ENCODE data around the gene DCAF5.

The DCAF5 gene

GRCh38 chr14:69087061-69087461 lies 65.9 kb downstream of the DCAF5 start:
- no peak overlapping the region for H3K23ac ChIP-seq (ENCODE audit: low read depth, low read length, poor library complexity)
- WGBS, 2 donors (ENCODE audit: extremely low coverage in 2 of 2, insufficient read length in 2 of 2, insufficient replicate concordance in 1 of 2): no CpG with 5 or more reads among the region's 3 CpGs

DNA sequence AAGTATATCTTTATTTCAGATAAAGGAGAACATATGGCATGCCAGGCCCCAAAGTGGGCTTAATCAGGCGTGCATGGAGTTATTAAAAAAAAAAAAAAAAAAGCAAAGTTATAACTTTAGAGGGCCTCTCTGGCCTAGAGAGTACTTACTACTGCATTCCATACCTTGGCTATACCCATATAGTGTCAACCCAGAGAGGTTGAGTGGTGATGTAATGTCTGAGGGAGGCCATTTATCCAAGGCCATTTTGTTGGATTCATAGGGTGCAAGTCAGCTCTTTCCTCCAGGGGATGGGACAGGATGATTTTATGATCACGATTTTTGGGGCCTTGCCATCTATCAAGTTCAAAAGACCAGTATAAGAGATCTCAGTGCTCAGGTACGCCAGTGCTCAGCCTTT lies 66.4 kb downstream of the DCAF5 start:
- no peak for DNase-seq (ENCODE audit: low spot score)
- H2BK12ac ChIP-seq (ENCODE audit: low read length): no peak overlapping the region
- no peaks in the 10 kb centered on the region for H3K9me3 ChIP-seq (replicated peaks in 1 of 2; ENCODE audit: control insufficient read depth in 2 of 2, insufficient read depth in 1 of 2, low read depth in 1 of 2, low read length in 2 of 2)
- H3K18ac ChIP-seq (ENCODE audit: low read length): no peak overlapping the region
- no peak overlapping the region for H2AFZ ChIP-seq (ENCODE audit: low read length)
- H3K9ac ChIP-seq (ENCODE audit: low read depth, low read length, poor library complexity): no peak overlapping the region
- no peak overlapping the region for H4K8ac ChIP-seq (ENCODE audit: low read depth, low read length)
- H2BK120ac ChIP-seq (ENCODE audit: low read depth, low read length): no peak overlapping the region
- no peak overlapping the region for H3K27ac ChIP-seq (replicated peaks; ENCODE audit: low read length)
- H3K14ac ChIP-seq (ENCODE audit: low read length): no peak overlapping the region
- H3K4ac ChIP-seq (ENCODE audit: low read length): no peak overlapping the region
- H4K91ac ChIP-seq (ENCODE audit: low read depth, low read length, poor library complexity): no peak overlapping the region
- no peak overlapping the region for H2BK15ac ChIP-seq (ENCODE audit: low read length)
- H3K4me1 ChIP-seq (ENCODE audit: control insufficient read depth in 2 of 2, insufficient read depth in 1 of 2, low read depth in 1 of 2, low read length in 2 of 2): peaks cover 0 to 3% of the 10 kb centered on the region in 2 donors
- no peak overlapping the region for H3K4me2 ChIP-seq (ENCODE audit: insufficient read depth, low read length, poor library complexity, severe bottlenecking)
- H2AK5ac ChIP-seq (ENCODE audit: low read depth, low read length): no peak overlapping the region
- H3K23ac ChIP-seq (ENCODE audit: low read depth, low read length, poor library complexity): no peak overlapping the region
- H3K27me3 ChIP-seq (ENCODE audit: control insufficient read depth in 3 of 3, insufficient read depth in 3 of 3, low read depth in 1 of 3, low read length in 3 of 3): no peaks in the 10 kb centered on the region
- H3K79me1 ChIP-seq (ENCODE audit: low read depth, low read length): peaks cover under 1% of the 10 kb centered on the region
- H3K4me3 ChIP-seq (ENCODE audit: low read length in 2 of 2): no peak overlapping the region
- no peak overlapping the region for H2BK5ac ChIP-seq (ENCODE audit: low read length)
- no CpG with 5 or more reads among the region's 3 CpGs for WGBS, 2 donors (ENCODE audit: extremely low coverage in 2 of 2, insufficient read length in 2 of 2, insufficient replicate concordance in 1 of 2)
- H3K36me3 ChIP-seq (replicated peaks in 1 of 2; ENCODE audit: control insufficient read depth in 2 of 2, insufficient read depth in 2 of 2, low read length in 2 of 2): peaks cover 10 to 94% of the 10 kb centered on the region in 2 donors

More at GRCh38 chr14:69087061-69087461, 65.9 kb downstream of the DCAF5 start:
- Histone ChIP-seq H3K14ac (ENCODE audit: low read length) (no peak overlapping the region), H3K79me1 (ENCODE audit: low read depth, low read length) (no peaks in the 10 kb centered on the region), H3K4me3 (ENCODE audit: low read length in 2 of 2) (no peak overlapping the region), H2BK5ac (ENCODE audit: low read length) (no peak overlapping the region), H3K4me1 (ENCODE audit: control insufficient read depth in 2 of 2, insufficient read depth in 1 of 2, low read depth in 1 of 2, low read length in 2 of 2) (peaks cover 0 to 3% of the 10 kb centered on the region in 2 donors), H3K27ac (replicated peaks; ENCODE audit: low read length) (no peak overlapping the region), H2AK5ac (ENCODE audit: low read depth, low read length) (no peak overlapping the region), H3K4ac (ENCODE audit: low read length) (no peak overlapping the region), H3K36me3 (replicated peaks in 1 of 2; ENCODE audit: control insufficient read depth in 2 of 2, insufficient read depth in 2 of 2, low read length in 2 of 2) (peaks cover 12 to 95% of the 10 kb centered on the region in 2 donors), H2BK15ac (ENCODE audit: low read length) (no peak overlapping the region), H3K4me2 (ENCODE audit: insufficient read depth, low read length, poor library complexity, severe bottlenecking) (no peak overlapping the region), H4K91ac (ENCODE audit: low read depth, low read length, poor library complexity) (no peak overlapping the region), H3K27me3 (ENCODE audit: control insufficient read depth in 3 of 3, insufficient read depth in 3 of 3, low read depth in 1 of 3, low read length in 3 of 3) (no peaks in the 10 kb centered on the region), H3K9ac (ENCODE audit: low read depth, low read length, poor library complexity) (no peak overlapping the region), H4K8ac (ENCODE audit: low read depth, low read length) (no peak overlapping the region), H2AFZ (ENCODE audit: low read length) (no peak overlapping the region), H2BK120ac (ENCODE audit: low read depth, low read length) (no peak overlapping the region), H2BK12ac (ENCODE audit: low read length) (no peak overlapping the region), H3K18ac (ENCODE audit: low read length) (no peak overlapping the region), H3K9me3 (replicated peaks in 1 of 2; ENCODE audit: control insufficient read depth in 2 of 2, insufficient read depth in 1 of 2, low read depth in 1 of 2, low read length in 2 of 2) (no peaks in the 10 kb centered on the region)
- DNase-seq (ENCODE audit: low spot score): no peak

- DNase-seq (ENCODE audit: low spot score): no peak
- no peak overlapping the region for H3K23ac ChIP-seq (ENCODE audit: low read depth, low read length, poor library complexity)
- H4K91ac ChIP-seq (ENCODE audit: low read depth, low read length, poor library complexity): no peak overlapping the region
- no CpG with 5 or more reads among the region's 4 CpGs for WGBS, 2 donors (ENCODE audit: extremely low coverage in 2 of 2, insufficient read length in 2 of 2, insufficient replicate concordance in 1 of 2)
- no peak overlapping the region for H4K8ac ChIP-seq (ENCODE audit: low read depth, low read length)
- H2AK5ac ChIP-seq (ENCODE audit: low read depth, low read length): no peak overlapping the region
- H2BK15ac ChIP-seq (ENCODE audit: low read length): no peak overlapping the region
- H3K18ac ChIP-seq (ENCODE audit: low read length): no peak overlapping the region
- no peak overlapping the region for H3K4me2 ChIP-seq (ENCODE audit: insufficient read depth, low read length, poor library complexity, severe bottlenecking)
- H3K27ac ChIP-seq (replicated peaks; ENCODE audit: low read length): no peak overlapping the region
- H3K9me3 ChIP-seq (replicated peaks in 1 of 2; ENCODE audit: control insufficient read depth in 2 of 2, insufficient read depth in 1 of 2, low read depth in 1 of 2, low read length in 2 of 2): no peaks in the 10 kb centered on the region
- no peak overlapping the region for H3K4ac ChIP-seq (ENCODE audit: low read length)
- no peak overlapping the region for H2BK120ac ChIP-seq (ENCODE audit: low read depth, low read length)
- peaks cover 2 to 7% of the 10 kb centered on the region in 2 donors for H3K4me1 ChIP-seq (ENCODE audit: control insufficient read depth in 2 of 2, insufficient read depth in 1 of 2, low read depth in 1 of 2, low read length in 2 of 2)
- no peak overlapping the region for H3K4me3 ChIP-seq (ENCODE audit: low read length in 2 of 2)
- H2BK5ac ChIP-seq (ENCODE audit: low read length): no peak overlapping the region
- no peak overlapping the region for H3K14ac ChIP-seq (ENCODE audit: low read length)
- H3K79me1 ChIP-seq (ENCODE audit: low read depth, low read length): peaks cover 2% of the 10 kb centered on the region
- H3K27me3 ChIP-seq (ENCODE audit: control insufficient read depth in 3 of 3, insufficient read depth in 3 of 3, low read depth in 1 of 3, low read length in 3 of 3): no peaks in the 10 kb centered on the region
- no peak overlapping the region for H2BK12ac ChIP-seq (ENCODE audit: low read length)
- no peak overlapping the region for H3K9ac ChIP-seq (ENCODE audit: low read depth, low read length, poor library complexity)
- H2AFZ ChIP-seq (ENCODE audit: low read length): no peak overlapping the region
- H3K36me3 ChIP-seq (replicated peaks in 1 of 2; ENCODE audit: control insufficient read depth in 2 of 2, insufficient read depth in 2 of 2, low read length in 2 of 2): peaks cover 5 to 79% of the 10 kb centered on the region in 2 donors
Observed at GRCh38 chr14:69084023-69084422, 68.9 kb downstream of the DCAF5 start.

- no peaks in the 10 kb centered on the region for H3K9me3 ChIP-seq (replicated peaks in 1 of 2; ENCODE audit: control insufficient read depth in 2 of 2, insufficient read depth in 1 of 2, low read depth in 1 of 2, low read length in 2 of 2)
- no peak overlapping the region for H3K4me2 ChIP-seq (ENCODE audit: insufficient read depth, low read length, poor library complexity, severe bottlenecking)
- H4K8ac ChIP-seq (ENCODE audit: low read depth, low read length): no peak overlapping the region
- H3K14ac ChIP-seq (ENCODE audit: low read length): no peak overlapping the region
- H3K18ac ChIP-seq (ENCODE audit: low read length): no peak overlapping the region
- no peak overlapping the region for H3K4me3 ChIP-seq (ENCODE audit: low read length in 2 of 2)
- peaks cover 5 to 73% of the 10 kb centered on the region in 2 donors for H3K36me3 ChIP-seq (replicated peaks in 1 of 2; ENCODE audit: control insufficient read depth in 2 of 2, insufficient read depth in 2 of 2, low read length in 2 of 2)
- no peak overlapping the region for H3K4ac ChIP-seq (ENCODE audit: low read length)
- no peak overlapping the region for H3K27ac ChIP-seq (replicated peaks; ENCODE audit: low read length)
- H3K23ac ChIP-seq (ENCODE audit: low read depth, low read length, poor library complexity): no peak overlapping the region
- H2BK5ac ChIP-seq (ENCODE audit: low read length): no peak overlapping the region
- H4K91ac ChIP-seq (ENCODE audit: low read depth, low read length, poor library complexity): no peak overlapping the region
- H3K9ac ChIP-seq (ENCODE audit: low read depth, low read length, poor library complexity): no peak overlapping the region
- peaks cover 2 to 8% of the 10 kb centered on the region in 2 donors for H3K4me1 ChIP-seq (ENCODE audit: control insufficient read depth in 2 of 2, insufficient read depth in 1 of 2, low read depth in 1 of 2, low read length in 2 of 2)
- DNase-seq (ENCODE audit: low spot score): no peak
- H2BK15ac ChIP-seq (ENCODE audit: low read length): no peak overlapping the region
- H2AFZ ChIP-seq (ENCODE audit: low read length): no peak overlapping the region
- no CpG with 5 or more reads among the region's 6 CpGs for WGBS, 2 donors (ENCODE audit: extremely low coverage in 2 of 2, insufficient read length in 2 of 2, insufficient replicate concordance in 1 of 2)
- H3K27me3 ChIP-seq (ENCODE audit: control insufficient read depth in 3 of 3, insufficient read depth in 3 of 3, low read depth in 1 of 3, low read length in 3 of 3): no peaks in the 10 kb centered on the region
- H2BK12ac ChIP-seq (ENCODE audit: low read length): no peak overlapping the region
- H2AK5ac ChIP-seq (ENCODE audit: low read depth, low read length): no peak overlapping the region
- no peak overlapping the region for H2BK120ac ChIP-seq (ENCODE audit: low read depth, low read length)
- H3K79me1 ChIP-seq (ENCODE audit: low read depth, low read length): peaks cover 2% of the 10 kb centered on the region
Observed at GRCh38 chr14:69083181-69083580, 69.7 kb downstream of the DCAF5 start.

Data from neuronal stem cell (in vitro differentiated cells).